Pancreas (tissue), 10 donors: ENCODE results near the gene SMURF2. TPM values are rescaled to one million over a fixed set of nuclear protein-coding genes. Genes with fewer than 3 reads are reported as not detected.

ENCODE experiments used
- ATAC-seq, 4 donors: fragments of 200-7000 bp; cut with Tn5 transposase; one replicate each; pipeline versions ENCODE4 v1.8.0 to v1.9.1; 2020; ENCODE audit warnings: mild to moderate bottlenecking in 4 of 4, moderate library complexity in 4 of 4
- DNase-seq, 6 donors: peaks; one replicate each; pipeline ENCODE4 v3.0.0-alpha.2; 2020
- FAIRE-seq: peaks from 2 replicates; lab custom pipeline; 2012; peaks lifted over from hg19 to GRCh38; lab: Jason Lieb, UNC
- H3K27ac ChIP-seq, 4 donors: fragments of 200-600 bp; sonication (generic); 1 replicate in 3 of 4; 2 replicates in 1 of 4; pipeline versions ENCODE4 v1.5.0 to v1.8.0; 2020
- H3K27me3 ChIP-seq, 4 donors: fragments of 200-600 bp; one replicate each; pipeline ENCODE4 v1.8.0; 2021
- H3K36me3 ChIP-seq, 3 donors: fragments of 200-600 bp; sonication (generic) in 1 of 3; one replicate each; pipeline versions ENCODE4 v1.5.0 to v1.8.0; 2020 to 2021
- H3K4me1 ChIP-seq, 3 donors: fragments of 200-600 bp; one replicate each; pipeline ENCODE4 v1.8.0; 2021
- H3K4me3 ChIP-seq, 4 donors: fragments of 200-600 bp; sonication (generic) in 2 of 4; one replicate each; pipeline versions ENCODE4 v1.5.0 to v1.8.0; 2020 to 2021
- H3K9me3 ChIP-seq, 4 donors: fragments of 200-600 bp; one replicate each; pipeline ENCODE4 v1.8.0; 2021
- WGBS, 2 donors: extraction: QIAGEN DNeasy Blood & Tissue Kit; methylation state at CpG; one replicate each; pipeline ENCODE4 v1.1.7; 2013; 5-methylcytosine and 5-hydroxymethylcytosine counted together
- intact Hi-C, 3 donors: fragments of 100-400 bp; cut with DNase I; formaldehyde crosslinking; loops; one replicate each; pipeline versions ENCODE4 v1.11.1 to v1.14.2; 2022
- polyA plus RNA-seq, 2 donors: library from polyadenylated mRNA; stranded (reverse); fragments of 200-250 nt; gene quantifications; one replicate each; pipeline ENCODE4 v1.2.3, GENCODE V29; 2013
- total RNA-seq, 6 donors: library from RNA; stranded (reverse); fragmentation: NEBNext Ultra II Directional in 4 of 6; extraction: Animal tissue kit (Norgen Biotek cat#: 25700) in 4 of 6; gene quantifications; one replicate each; pipeline versions ENCODE4 v1.2.1 to v1.2.4, GENCODE V29; 2021 to 2023
- TF ChIP-seq, protein P1 (sequence below), 4 donors: fragments of 200-600 bp; sonication (generic) in 3 of 4; IDR thresholded peaks; one replicate each; pipeline versions ENCODE4 v1.5.0 to v1.8.0; 2021; ENCODE audit warnings: antibody characterized with exemption in 4 of 4
- donor health status: healthy with polysubstance abuse.
- donor health status: DM: no; HTN: no; CAD: no; lungs with moderate emphysema.
- donor health status: DM: no; HTN: no; CAD: no.
- donor health status: control.
- donor health status: control.
- donor health status: Bipolar disorder and iron deficiency.
- donor health status: DM: yes; HTN: yes; CAD: no.
- donor health status: DM: no; HTN: no; CAD: no.
- donor health status: DM: no; HTN: no; CAD: no.
- donor health status: DM: yes; HTN: yes; CAD: no.

Gene SMURF2
- total and polyA plus RNA-seq, 8 donors = 3.0 to 17.1 (median 8.0) TPM

DNA sequence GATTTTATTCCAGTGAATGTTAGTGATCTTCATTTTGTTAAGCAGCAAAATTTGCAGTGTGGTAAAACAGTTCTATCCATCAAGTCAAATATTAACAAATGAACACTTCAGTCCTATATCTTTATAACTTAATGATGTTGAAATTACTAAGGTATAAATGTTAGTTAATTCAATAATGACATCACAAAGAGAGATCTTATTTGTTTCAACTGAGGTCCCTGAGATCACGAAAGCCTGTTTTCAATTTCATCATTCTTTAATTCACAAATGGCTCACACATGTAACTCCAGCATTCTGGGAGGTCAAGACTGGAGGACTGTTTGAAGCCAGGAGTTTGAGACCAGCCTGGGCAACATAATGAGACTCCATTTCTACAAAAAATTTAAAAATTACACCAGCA lies 13.9 kb downstream of the SMURF2 start:
- H3K27me3 ChIP-seq = no peaks in the 10 kb centered on the region
- no peak overlapping the region for H3K27ac ChIP-seq
- H3K9me3 ChIP-seq = no peaks in the 10 kb centered on the region
- FAIRE-seq = no peak
- DNase-seq = no peak
- ATAC-seq = no peak
- H3K36me3 ChIP-seq = no peaks in the 10 kb centered on the region
- intact Hi-C loops = no loop called here
- TF ChIP-seq, protein P1, sequence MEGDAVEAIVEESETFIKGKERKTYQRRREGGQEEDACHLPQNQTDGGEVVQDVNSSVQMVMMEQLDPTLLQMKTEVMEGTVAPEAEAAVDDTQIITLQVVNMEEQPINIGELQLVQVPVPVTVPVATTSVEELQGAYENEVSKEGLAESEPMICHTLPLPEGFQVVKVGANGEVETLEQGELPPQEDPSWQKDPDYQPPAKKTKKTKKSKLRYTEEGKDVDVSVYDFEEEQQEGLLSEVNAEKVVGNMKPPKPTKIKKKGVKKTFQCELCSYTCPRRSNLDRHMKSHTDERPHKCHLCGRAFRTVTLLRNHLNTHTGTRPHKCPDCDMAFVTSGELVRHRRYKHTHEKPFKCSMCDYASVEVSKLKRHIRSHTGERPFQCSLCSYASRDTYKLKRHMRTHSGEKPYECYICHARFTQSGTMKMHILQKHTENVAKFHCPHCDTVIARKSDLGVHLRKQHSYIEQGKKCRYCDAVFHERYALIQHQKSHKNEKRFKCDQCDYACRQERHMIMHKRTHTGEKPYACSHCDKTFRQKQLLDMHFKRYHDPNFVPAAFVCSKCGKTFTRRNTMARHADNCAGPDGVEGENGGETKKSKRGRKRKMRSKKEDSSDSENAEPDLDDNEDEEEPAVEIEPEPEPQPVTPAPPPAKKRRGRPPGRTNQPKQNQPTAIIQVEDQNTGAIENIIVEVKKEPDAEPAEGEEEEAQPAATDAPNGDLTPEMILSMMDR (IDR thresholded peaks at IDR 0.05) = no peak
- peaks cover 0 to 4% (median 0%) of the 10 kb centered on the region in 3 donors for H3K4me1 ChIP-seq
- no peak overlapping the region for H3K4me3 ChIP-seq
- 68 to 79% methylated on average over 1 of the region's 1 CpG for whole genome bisulfite sequencing, 2 donors

DNA sequence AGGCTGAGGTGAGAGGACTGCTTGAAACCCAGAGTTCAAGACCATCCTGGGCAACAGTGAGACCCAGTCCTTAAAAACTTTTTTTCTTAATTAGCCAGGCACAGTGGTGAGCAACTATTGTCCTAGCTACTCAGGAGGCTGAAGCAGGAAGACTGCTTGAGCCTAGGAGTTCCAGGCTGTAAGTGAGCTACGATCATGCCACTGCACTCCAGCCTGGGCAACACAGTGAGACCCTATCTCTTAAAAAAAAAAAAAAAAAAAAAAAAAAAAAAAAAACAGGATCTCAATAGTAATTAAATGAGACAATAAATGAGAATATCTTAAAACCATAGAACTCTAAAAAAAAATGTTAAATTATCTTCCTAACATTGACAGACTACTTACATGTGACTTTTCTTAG lies 14.3 kb downstream of the SMURF2 start:
- H3K4me1 ChIP-seq = peaks cover 0 to 4% (median 0%) of the 10 kb centered on the region in 3 donors
- H3K4me3 ChIP-seq = no peak overlapping the region
- TF ChIP-seq, protein P1 (IDR thresholded peaks at IDR 0.05) = no peak
- no peak overlapping the region for H3K27ac ChIP-seq
- H3K27me3 ChIP-seq = no peaks in the 10 kb centered on the region
- ATAC-seq = no peak
- no peaks in the 10 kb centered on the region for H3K9me3 ChIP-seq
- H3K36me3 ChIP-seq = no peaks in the 10 kb centered on the region
- 97 to 100% methylated on average over 1 of the region's 1 CpG for WGBS, 2 donors
- FAIRE-seq = no peak
- no peak for DNase-seq
- intact Hi-C loops = no loop called here

DNA sequence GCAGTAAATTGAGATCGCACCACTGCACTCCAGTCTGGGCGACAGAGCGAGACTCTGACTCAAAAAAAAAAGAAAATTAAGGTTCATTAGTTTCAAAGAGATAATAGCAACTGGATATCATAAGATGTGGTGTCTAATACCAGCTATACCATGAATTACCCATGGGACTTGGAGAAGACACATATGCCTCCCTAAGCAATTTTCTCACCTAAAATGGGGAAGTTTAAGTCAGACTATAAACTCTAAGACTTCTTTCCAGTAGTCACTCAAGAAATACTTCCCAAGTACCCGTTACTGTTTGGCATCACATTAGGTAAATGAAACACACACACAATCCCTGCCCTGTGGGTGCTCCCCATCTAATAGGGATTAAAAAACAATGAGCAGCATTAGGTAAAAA lies 22.6 kb downstream of the SMURF2 start:
- intact Hi-C loops = no loop called here
- H3K4me3 ChIP-seq = no peak overlapping the region
- H3K27me3 ChIP-seq = no peaks in the 10 kb centered on the region
- FAIRE-seq (no peak), DNase-seq (no peak), ATAC-seq (no peak)
- no peak overlapping the region for H3K27ac ChIP-seq
- H3K4me1 ChIP-seq = peaks cover 0 to 19% (median 9%) of the 10 kb centered on the region in 3 donors
- H3K9me3 ChIP-seq = no peaks in the 10 kb centered on the region
- TF ChIP-seq, protein P1 (IDR thresholded peaks at IDR 0.05) = no peak
- H3K36me3 ChIP-seq = no peaks in the 10 kb centered on the region
- 96 to 98% methylated on average over 4 of the region's 4 CpGs for WGBS, 2 donors

DNA sequence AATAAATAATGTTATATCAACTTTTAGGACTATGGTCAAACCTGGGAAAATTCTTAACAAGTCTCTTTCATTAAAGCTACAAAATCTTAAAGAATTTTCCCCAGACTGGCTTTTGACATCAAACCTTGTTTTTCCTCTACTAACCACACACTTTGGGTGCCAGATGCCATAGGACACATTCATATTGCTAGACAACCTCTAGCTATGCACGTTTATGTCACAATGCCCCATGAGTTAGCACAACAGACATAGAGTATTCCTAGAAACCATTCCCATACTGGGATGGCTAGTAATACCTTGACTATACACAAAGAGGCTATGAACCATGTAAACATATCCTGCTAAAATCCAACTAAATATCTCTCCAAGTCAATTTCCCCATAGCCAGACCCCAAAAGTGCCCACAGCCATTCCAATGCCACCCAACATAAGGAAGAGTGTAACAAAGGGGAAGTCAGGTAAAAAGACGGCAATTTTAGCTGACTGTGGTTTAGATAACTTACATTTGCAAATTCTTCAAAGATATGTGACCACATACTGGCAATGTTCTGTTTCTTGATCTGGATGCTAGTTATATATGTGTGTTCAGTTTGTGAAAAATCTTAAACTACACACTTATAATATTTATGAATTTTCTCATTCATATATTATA lies 23.4 kb downstream of the SMURF2 start:
- WGBS, 2 donors = 85 to 91% methylated on average over 2 of the region's 2 CpGs
- DNase-seq (no peak), FAIRE-seq (no peak), ATAC-seq (no peak)
- Histone ChIP-seq H3K27me3 (no peaks in the 10 kb centered on the region), H3K4me1 (peaks cover 0 to 19% (median 9%) of the 10 kb centered on the region in 3 donors), H3K9me3 (no peaks in the 10 kb centered on the region), H3K36me3 (no peaks in the 10 kb centered on the region), H3K4me3 (no peak overlapping the region), H3K27ac (no peak overlapping the region)
- intact Hi-C loops = no loop called here
- TF ChIP-seq, protein P1 (IDR thresholded peaks at IDR 0.05) = no peak

DNA sequence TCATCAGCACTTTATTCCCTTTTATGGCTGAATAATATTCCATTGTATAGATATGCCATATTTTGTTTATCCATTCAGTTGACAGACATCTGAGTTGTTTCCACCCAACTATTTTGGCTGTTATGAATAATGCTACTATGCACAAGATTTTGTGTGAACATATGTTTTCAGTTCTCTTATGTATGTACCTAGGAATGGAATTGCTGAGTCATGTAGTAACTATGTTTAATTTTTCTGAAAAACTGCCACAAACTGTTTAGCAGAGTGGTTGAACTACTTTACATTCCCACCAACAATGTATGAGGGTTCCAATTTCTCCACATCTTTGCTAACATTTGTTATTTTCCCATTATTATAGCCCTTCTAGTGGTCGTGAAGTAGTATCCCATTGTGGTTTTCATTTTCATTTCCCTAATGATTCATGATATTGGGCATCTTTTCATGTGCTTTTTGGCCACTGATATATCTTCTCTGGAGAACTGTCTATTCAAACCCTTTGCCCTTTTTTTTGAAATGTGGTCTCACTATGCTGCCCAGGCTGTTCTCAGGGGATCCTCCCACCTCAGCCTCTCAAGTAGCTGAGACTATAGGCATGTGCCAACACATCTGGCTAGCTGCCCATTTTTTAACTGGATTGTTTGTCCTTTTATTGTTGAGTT lies 26.3 kb downstream of the SMURF2 start:
- intact Hi-C loops = no loop called here
- H3K36me3 ChIP-seq = no peaks in the 10 kb centered on the region
- FAIRE-seq (no peak), ATAC-seq (no peak), DNase-seq (no peak)
- no peak overlapping the region for H3K4me3 ChIP-seq
- WGBS, 2 donors = 73 to 93% methylated on average over 1 of the region's 1 CpG
- no peaks in the 10 kb centered on the region for H3K27me3 ChIP-seq
- no peaks in the 10 kb centered on the region for H3K9me3 ChIP-seq
- TF ChIP-seq, protein P1 (IDR thresholded peaks at IDR 0.05) = no peak
- H3K27ac ChIP-seq = no peak overlapping the region
- H3K4me1 ChIP-seq = peaks cover 0 to 15% (median 12%) of the 10 kb centered on the region in 3 donors
